Coronary artery (tissue), 2 donors: ENCODE data around the gene AURKB.

Source experiments
- DNase-seq: peaks from one replicate; pipeline ENCODE4 v3.0.0-alpha.2; 2017; ENCODE audit warnings: low spot score
- H3K27ac ChIP-seq, 2 donors: fragments of 200-600 bp; sonication (generic); one replicate each; pipeline ENCODE4 v1.5.1; 2016 to 2019
- H3K4me3 ChIP-seq: fragments of 200-600 bp; sonication (generic); 2 replicates; pipeline ENCODE4 v1.5.1; 2016; ENCODE audit warnings: mild to moderate bottlenecking, moderate library complexity
- TF ChIP-seq, protein P1 (sequence below): fragments of 200-600 bp; sonication (generic); IDR thresholded peaks from one replicate; pipeline ENCODE4 v1.5.1; 2019; ENCODE audit warnings: antibody characterized with exemption

Gene AURKB

DNA sequence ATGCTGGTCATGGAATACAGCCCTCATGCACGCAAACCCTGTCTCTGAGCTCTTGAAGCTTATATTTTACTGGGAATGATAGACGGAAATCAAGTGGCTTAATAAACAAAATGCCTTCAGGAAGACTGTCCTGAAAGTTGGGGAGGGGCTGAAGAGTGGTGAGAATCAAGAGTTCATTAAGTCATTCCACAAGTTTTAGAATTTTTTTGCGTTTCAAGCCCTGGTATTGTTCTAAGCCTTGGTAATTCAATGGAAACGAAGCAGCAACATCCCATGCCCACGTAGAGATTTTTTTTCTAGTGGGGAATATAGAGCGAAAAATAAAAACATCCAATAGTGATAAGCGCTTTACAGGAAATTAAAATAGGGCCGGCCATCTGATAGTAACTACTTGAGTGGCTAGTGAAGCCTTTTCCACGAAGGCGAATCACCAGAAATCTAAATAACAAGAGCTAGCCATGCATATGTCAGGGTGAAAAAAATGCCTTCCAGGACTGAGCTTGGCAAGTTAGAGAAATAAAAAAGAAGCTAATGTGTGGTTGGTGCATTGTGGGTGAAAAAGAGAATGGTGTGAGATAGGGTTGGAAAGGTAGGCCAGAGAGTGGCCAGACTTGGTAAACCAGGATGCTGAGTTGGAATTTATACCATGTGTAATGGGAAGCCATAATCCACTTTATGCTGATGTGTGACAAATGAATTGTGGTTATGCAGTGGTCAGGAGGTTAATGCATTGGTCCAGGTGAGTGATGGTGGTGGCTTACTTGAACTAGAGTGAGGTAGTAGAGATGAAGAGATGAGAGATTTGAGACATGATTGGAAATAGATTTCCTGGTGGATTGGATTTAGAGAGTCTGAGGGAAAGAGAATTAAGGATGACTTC lies 39.5 kb upstream of the AURKB start:
- peak overlapping the region; percentile 96 to 97 for H3K27ac ChIP-seq
- peak overlapping the region; percentile 77 for H3K4me3 ChIP-seq
- TF ChIP-seq, protein P1, sequence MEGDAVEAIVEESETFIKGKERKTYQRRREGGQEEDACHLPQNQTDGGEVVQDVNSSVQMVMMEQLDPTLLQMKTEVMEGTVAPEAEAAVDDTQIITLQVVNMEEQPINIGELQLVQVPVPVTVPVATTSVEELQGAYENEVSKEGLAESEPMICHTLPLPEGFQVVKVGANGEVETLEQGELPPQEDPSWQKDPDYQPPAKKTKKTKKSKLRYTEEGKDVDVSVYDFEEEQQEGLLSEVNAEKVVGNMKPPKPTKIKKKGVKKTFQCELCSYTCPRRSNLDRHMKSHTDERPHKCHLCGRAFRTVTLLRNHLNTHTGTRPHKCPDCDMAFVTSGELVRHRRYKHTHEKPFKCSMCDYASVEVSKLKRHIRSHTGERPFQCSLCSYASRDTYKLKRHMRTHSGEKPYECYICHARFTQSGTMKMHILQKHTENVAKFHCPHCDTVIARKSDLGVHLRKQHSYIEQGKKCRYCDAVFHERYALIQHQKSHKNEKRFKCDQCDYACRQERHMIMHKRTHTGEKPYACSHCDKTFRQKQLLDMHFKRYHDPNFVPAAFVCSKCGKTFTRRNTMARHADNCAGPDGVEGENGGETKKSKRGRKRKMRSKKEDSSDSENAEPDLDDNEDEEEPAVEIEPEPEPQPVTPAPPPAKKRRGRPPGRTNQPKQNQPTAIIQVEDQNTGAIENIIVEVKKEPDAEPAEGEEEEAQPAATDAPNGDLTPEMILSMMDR: no peak
- DNase-seq: no peak

DNA sequence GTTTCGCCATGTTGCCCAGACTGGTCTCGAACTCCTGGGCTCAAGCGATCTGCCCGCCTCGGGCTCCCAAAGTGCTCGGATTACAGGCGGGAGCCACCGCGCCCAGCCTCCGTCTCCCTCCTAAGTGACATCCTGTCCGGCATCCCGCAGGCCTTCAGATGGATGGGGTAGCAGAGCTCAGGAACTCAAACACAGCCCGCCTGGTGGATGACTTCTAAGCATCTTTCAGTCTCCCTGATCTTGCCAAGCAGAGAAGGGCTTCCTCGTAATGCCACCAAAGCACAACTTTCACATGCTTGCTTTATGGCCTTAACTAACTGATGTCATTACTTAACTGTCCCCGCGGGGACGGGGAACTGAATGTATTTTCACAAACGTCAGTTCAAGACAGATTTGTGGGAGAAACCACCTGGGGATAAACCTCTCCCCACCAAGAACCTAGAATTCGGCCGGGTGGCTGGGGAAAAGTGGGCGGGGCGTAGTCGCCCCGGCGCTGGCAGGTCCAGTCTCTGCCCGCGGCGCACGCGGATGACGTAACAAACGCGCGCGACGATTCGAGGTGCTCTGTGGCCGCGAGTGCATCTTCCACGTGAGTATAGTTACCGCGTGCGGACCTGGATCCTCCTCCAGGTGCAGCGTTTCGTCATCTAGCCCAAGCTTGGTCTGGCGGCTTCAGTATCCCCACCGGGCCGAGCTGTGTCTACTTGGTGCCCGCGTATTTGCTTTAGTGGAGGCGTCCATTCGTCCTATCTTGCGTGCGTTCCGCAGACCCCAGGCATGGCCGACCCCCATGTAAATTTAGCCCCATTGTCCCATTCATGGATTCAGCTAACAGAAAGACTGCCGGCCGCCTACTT lies 38.6 kb upstream of the AURKB start, which contains the start of gene PFAS:
TSS of gene PFAS (plus strand) at position 539 of the 857 bp plus-strand sequence. CDS start 4,649 bp downstream, outside the sequence.
- Histone ChIP-seq H3K27ac (peak within 1 kb of the TSS; percentile 96 to 97), H3K4me3 (peak within 1 kb of the TSS; percentile 77)
- DNase-seq: peak; percentile 95
- TF ChIP-seq, protein P1: no peak

DNA sequence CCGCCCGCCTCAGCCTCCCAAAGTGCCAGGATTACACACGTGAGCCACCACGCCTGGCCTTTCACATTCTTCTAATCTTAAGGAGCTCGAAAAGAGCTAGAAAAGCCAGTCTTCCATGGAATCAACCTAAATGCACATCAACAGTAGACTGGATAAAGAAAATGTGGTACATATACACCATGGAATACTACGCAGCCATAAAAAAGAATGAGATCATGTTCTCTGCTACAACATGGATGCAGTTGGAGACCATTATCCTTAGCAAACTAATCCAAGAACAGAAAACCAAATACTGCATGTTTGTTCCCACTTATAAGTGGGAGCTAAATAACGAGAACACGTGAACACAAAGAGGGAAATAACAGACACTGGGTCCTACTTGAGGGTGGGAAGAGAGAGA lies 34.4 kb upstream of the AURKB start:
- Histone ChIP-seq H3K27ac (no peak overlapping the region), H3K4me3 (no peak overlapping the region)
- DNase-seq: no peak
- TF ChIP-seq, protein P1: no peak

DNA sequence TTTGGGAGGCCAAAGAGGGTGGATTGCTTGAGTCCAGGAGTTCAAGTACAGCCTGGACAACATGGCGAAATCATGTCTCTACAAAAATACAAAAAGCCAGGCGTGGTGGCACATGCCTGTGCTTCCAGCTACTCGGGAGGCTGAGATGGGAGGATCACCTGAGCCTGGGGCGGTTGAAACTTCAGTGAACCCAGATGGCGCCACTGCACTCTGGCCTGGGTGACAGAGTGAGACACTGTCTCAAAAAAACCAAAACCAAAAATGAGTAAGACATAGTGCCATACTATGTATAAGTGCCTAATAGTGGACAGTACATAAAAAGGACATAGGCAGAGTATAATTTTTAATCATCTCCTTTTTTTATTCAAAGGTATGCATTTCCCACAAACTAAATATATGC lies 33.5 kb upstream of the AURKB start:
- Histone ChIP-seq H3K4me3 (no peak overlapping the region), H3K27ac (no peak overlapping the region)
- DNase-seq: no peak
- TF ChIP-seq, protein P1: no peak

DNA sequence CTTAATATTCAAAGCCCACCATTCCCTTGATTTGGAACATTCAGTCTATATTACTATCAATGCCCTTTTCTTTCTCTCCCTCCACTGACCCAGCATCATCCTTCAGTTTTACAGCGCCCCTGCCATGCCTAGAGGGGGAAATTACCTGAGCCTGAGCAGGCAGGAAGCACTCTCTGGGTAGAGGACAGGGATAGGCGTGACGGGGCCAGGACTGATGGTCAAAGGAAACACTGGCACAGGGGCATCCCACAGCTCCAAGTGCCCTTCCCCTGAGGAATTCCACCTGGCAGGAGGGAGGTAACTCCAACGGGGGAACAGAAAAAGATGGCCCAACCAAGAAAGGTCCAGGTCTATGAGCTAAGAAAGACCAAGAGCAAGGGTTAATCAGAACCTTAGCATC lies 27.5 kb upstream of the AURKB start:
- no peak overlapping the region for H3K27ac ChIP-seq
- TF ChIP-seq, protein P1: no peak
- no peak overlapping the region for H3K4me3 ChIP-seq
- DNase-seq: no peak

DNA sequence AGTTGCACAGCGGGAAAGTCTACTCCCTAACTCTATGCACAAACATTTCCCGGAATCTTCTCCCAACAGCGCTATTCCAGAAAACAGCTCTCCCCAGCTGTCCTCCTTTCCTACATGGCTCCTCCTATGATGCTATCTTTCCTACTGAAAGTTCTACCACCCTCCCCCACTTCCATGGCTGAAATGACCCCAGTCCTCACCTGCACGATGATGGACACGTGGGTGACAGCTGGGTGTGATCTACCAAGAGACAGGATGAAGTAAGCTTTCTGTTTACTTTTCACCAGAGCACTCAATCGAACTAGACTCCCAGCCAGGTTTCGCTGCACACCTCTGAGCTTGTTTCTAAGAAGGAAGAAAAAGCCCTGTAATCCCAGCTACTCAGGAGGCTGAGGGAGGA lies 26.8 kb upstream of the AURKB start:
- H3K27ac ChIP-seq: no peak overlapping the region
- DNase-seq: no peak
- H3K4me3 ChIP-seq: no peak overlapping the region
- TF ChIP-seq, protein P1: no peak
